Esophagus squamous epithelium (tissue), 4 donors: Measurements from ENCODE around the gene SLC22A3.
"Not testable (repeated sequence)": the region's sequence is repeated elsewhere in the genome, so short reads cannot be mapped to it uniquely, and the experiment has no call there.

Source experiments
- CTCF ChIP-seq, 6 experiments: fragments of 450-650 bp in 4 of 6; fragments of 200-600 bp in 2 of 6; sonication (generic) in 2 of 6; IDR thresholded peaks; one replicate each; pipeline ENCODE4 v1.5.1; 2016 to 2019; ENCODE audit warnings: antibody characterized with exemption in 6 of 6, mild to moderate bottlenecking in 4 of 6, moderate library complexity in 4 of 6
- POLR2A ChIP-seq, 4 donors: fragments of 450-650 bp; IDR thresholded peaks; one replicate each; pipeline ENCODE4 v1.6.1; 2017; ENCODE audit warnings: antibody characterized with exemption in 4 of 4, mild to moderate bottlenecking in 4 of 4, moderate library complexity in 3 of 4

GRCh38 chr6:160302431-160303082, 45.6 kb upstream of the SLC22A3 start:
- not testable (repeated sequence) for TF ChIP-seq CTCF, POLR2A (IDR thresholded peaks at IDR 0.05)
